ENCODE data around the gene SLC1A3. TPM values are rescaled to one million over a fixed set of nuclear protein-coding genes. Genes with fewer than 3 reads are reported as not detected.
A peak's percentile ranks its signal among the peaks of the same experiment; 100 is the strongest.

SLC1A3 gene
- total and polyA plus RNA-seq, 11 donors, result 49.5 to 153 (median 66.1) TPM

DNA sequence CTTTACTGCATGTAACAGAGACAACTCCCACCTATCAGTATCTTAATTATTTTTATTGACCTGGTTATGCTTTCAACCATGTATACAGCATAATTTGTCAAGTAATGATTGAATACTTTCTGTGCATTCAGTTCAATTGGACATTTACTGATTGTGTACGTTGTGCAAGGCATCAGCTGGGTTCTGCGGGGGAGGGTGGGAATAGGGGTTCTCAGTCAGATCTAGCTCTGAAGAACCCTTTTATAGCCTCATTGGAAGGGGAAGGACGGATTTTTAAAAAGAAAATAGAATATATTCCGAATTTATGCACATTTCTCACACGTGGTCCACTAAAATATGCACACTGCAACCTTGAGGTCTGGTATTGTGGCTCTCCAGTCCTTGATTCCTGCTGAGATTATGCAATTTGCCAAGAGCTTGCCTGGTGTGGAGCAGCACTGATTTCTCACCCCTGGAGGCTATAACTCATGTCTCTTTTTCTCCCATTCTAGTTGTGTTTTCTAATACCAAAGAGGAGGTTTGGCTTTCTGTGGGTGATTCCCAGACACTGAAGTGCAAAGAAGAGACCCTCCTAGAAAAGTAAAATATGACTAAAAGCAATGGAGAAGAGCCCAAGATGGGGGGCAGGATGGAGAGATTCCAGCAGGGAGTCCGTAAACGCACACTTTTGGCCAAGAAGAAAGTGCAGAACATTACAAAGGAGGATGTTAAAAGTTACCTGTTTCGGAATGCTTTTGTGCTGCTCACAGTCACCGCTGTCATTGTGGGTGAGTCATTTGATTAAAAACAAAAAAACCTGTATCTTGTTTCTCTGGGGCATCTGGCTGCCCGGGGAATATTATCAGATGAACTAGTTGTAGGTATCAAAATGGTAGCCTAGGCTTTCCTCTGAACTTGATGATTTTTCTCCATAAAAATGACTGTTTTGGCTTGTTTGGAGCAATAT is 1.7 kb downstream of the SLC1A3 start:
- H3K27me3 ChIP-seq, result peaks cover 0 to 5% (median 0%) of the 10 kb centered on the region in 9 donors
- no peaks in the 10 kb centered on the region for H3K9me3 ChIP-seq
- H3K4me1 ChIP-seq, result peaks cover 0 to 24% (median 3%) of the 10 kb centered on the region in 12 donors
- intact Hi-C loops (cut with DNase I), result loop anchor here in 9 of 10 donors (2.0 to 10.0 kb wide), 9 partner anchors 44 to 193 kb away; no protein-coding TSS in a partner anchor
- DNase-seq, result no peak
- WGBS, 4 donors, result 40 to 48% (median 42%) methylated on average over 10 of the region's 10 CpGs
- peak overlapping the region; percentile 26 to 68 (median 62) for H3K4me3 ChIP-seq
- ATAC-seq, result no peak
- peak overlapping the region in 11 of 12 donors; percentile 15 to 91 (median 85) for H3K27ac ChIP-seq
- no peak for TF ChIP-seq POLR2A (IDR thresholded peaks at IDR 0.05)
- TF ChIP-seq, protein P1, sequence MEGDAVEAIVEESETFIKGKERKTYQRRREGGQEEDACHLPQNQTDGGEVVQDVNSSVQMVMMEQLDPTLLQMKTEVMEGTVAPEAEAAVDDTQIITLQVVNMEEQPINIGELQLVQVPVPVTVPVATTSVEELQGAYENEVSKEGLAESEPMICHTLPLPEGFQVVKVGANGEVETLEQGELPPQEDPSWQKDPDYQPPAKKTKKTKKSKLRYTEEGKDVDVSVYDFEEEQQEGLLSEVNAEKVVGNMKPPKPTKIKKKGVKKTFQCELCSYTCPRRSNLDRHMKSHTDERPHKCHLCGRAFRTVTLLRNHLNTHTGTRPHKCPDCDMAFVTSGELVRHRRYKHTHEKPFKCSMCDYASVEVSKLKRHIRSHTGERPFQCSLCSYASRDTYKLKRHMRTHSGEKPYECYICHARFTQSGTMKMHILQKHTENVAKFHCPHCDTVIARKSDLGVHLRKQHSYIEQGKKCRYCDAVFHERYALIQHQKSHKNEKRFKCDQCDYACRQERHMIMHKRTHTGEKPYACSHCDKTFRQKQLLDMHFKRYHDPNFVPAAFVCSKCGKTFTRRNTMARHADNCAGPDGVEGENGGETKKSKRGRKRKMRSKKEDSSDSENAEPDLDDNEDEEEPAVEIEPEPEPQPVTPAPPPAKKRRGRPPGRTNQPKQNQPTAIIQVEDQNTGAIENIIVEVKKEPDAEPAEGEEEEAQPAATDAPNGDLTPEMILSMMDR (IDR thresholded peaks at IDR 0.05), result no peak
- peaks cover 0 to 10% (median 0%) of the 10 kb centered on the region in 9 donors for H3K36me3 ChIP-seq

DNA sequence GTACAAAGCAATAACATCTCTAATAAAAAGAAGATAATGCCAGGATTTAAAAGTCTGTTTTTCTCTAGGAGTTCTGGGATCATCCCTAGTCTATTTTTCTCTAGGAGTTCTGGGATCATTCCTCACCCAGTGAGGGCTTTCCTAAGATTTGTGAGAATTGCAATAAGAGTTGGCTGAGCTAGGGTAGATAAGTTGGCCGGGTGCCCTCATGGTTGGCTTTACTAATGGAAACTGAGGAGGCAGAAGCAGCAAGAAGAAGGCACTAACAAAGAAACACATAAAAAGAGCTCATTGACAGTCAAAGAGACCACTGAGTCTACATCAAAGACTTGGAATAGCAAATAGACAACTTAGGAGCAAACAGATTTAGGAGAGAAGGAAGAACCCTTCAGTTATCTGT is 4.2 kb downstream of the SLC1A3 start:
- ATAC-seq, result no peak
- H3K36me3 ChIP-seq, result peaks cover 0 to 11% (median 0%) of the 10 kb centered on the region in 9 donors
- DNase-seq, result peak in 1 of 5 donors; percentile 41
- 40 to 52% (median 44%) methylated on average over 1 of the region's 1 CpG for WGBS, 4 donors
- peak overlapping the region; percentile 2 to 88 (median 50) for H3K27ac ChIP-seq
- H3K4me1 ChIP-seq, result peaks cover 0 to 33% (median 11%) of the 10 kb centered on the region in 12 donors
- no peak for TF ChIP-seq POLR2A (IDR thresholded peaks at IDR 0.05)
- TF ChIP-seq, protein P1 (IDR thresholded peaks at IDR 0.05), result no peak
- no peaks in the 10 kb centered on the region for H3K9me3 ChIP-seq
- intact Hi-C loops (cut with DNase I), result loop anchor here in 5 of 10 donors (5.0 to 10.0 kb wide), 6 partner anchors 37 to 196 kb away; no protein-coding TSS in a partner anchor
- peaks cover 0 to 5% (median 0%) of the 10 kb centered on the region in 9 donors for H3K27me3 ChIP-seq
- H3K4me3 ChIP-seq, result peak overlapping the region in 7 of 12 donors; percentile 2 to 68 (median 62)

DNA sequence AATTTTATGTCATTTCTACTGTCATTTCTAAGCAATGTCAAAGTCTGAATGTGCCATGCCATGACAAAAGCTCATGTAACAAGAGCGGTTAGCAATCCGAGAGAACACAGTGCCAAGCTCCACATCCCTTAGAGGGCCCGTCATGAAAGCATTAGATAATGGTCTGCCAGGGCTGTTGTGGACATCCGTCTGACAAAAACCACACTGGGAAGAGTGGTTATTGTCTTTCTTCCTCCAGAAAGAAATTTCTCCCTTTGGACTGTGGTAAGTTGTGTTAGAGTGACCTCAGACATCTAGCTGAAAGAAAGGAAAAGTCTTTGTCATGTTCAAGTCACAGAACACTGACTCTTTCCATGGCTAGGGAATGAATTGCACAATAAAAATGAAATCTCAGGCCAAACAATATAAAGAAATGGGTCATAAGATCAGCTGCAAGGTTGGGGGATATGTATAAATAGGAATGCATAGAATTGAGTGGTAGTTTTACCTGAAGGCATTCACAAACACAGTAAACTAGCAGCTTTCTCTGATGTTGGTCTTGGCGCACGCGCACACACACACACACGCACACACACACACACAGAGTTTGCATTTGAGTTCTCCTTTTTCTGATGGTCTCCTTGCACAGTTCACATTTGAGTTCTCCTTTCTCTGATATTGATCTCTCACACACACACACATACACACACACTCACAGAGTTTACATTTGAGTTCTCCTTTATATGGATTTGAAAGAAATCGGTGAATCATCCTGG is 5.3 kb downstream of the SLC1A3 start:
- 64 to 72% (median 66%) methylated on average over 9 of the region's 9 CpGs for WGBS, 4 donors
- ATAC-seq (peak; percentile 38 to 64 (median 49)), DNase-seq (peak in 4 of 5 donors; percentile 34 to 52 (median 44))
- H3K4me3 ChIP-seq, result no peak overlapping the region
- intact Hi-C loops (cut with DNase I), result loop anchor here in 5 of 10 donors (5.0 to 10.0 kb wide), 6 partner anchors 36 to 197 kb away; no protein-coding TSS in a partner anchor
- no peaks in the 10 kb centered on the region for H3K9me3 ChIP-seq
- peaks cover 0 to 5% (median 0%) of the 10 kb centered on the region in 9 donors for H3K27me3 ChIP-seq
- no peak for TF ChIP-seq POLR2A (IDR thresholded peaks at IDR 0.05)
- TF ChIP-seq, protein P1 (IDR thresholded peaks at IDR 0.05), result no peak
- H3K4me1 ChIP-seq, result peaks cover 0 to 42% (median 12%) of the 10 kb centered on the region in 12 donors
- H3K36me3 ChIP-seq, result peaks cover 0 to 11% (median 0%) of the 10 kb centered on the region in 9 donors
- peak overlapping the region in 11 of 12 donors; percentile 2 to 88 (median 52) for H3K27ac ChIP-seq

Data from heart left ventricle (tissue), 16 donors.